22Rv1 (cell line): ENCODE measurements around the gene RAI1.
A peak's percentile ranks its signal among the peaks of the same experiment; 100 is the strongest.
"Not testable (repeated sequence)": the region's sequence is repeated elsewhere in the genome, so short reads cannot be mapped to it uniquely, and the experiment has no call there.

Experiments
- H3K27ac ChIP-seq: fragments of 450-650 bp; 2 replicates; pipeline ENCODE4 v1.5.1; 2017
- CTCF ChIP-seq: fragments of 450-650 bp; IDR thresholded peaks from 2 replicates; pipeline ENCODE4 v1.5.1; 2017; ENCODE audit warnings: mild to moderate bottlenecking
- ZFX ChIP-seq: fragments of 450-650 bp; IDR thresholded peaks from 2 replicates; pipeline ENCODE4 v1.6.1; 2017; ENCODE audit warnings: antibody characterized with exemption, borderline replicate concordance

RAI1 gene

GRCh38 chr17:17683710-17684365, 2.6 kb downstream of the RAI1 start:
- TF ChIP-seq ZFX, result no peak
- no peak for TF ChIP-seq CTCF
- H3K27ac ChIP-seq, result peak overlapping the region; percentile 85

GRCh38 chr17:17684906-17685774, 3.9 kb downstream of the RAI1 start:
- H3K27ac ChIP-seq, result peak overlapping the region; percentile 49
- TF ChIP-seq CTCF (no peak), ZFX (no peak)

DNA sequence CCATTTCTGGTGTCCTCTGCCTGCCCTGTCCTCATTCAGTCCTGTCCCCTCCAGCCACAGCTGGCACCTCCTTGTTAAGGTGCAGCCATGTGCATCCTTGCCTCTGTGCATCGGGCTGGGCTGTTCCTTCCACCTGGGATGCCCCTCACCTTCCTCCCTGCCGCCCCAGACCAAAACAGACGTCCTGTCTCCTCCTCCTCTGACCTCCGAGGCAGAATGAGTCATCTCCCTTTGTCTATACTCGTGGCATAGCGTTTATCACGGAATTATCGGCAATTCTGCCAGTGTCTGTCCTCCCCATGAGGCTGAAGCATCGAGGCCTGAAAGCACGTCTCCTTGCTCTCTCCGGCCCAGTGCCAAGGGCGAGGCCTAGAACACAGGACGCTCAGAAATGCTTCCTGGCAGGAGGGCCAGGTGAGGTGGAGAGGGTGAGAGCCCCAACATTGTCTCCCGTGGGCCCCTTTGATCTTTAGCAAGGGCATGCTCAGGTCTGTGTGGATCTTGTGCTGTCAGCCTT, 4.6 kb downstream of the RAI1 start:
- TF ChIP-seq CTCF, result no peak
- TF ChIP-seq ZFX, result no peak
- H3K27ac ChIP-seq, result peak overlapping the region; percentile 49

- no peak for TF ChIP-seq ZFX
- no peak overlapping the region for H3K27ac ChIP-seq
These were observed 8.1 kb downstream of the RAI1 start for GRCh38 chr17:17689312-17689711.

GRCh38 chr17:17690233-17690632, 9.0 kb downstream of the RAI1 start:
- H3K27ac ChIP-seq, result not testable (repeated sequence)

DNA sequence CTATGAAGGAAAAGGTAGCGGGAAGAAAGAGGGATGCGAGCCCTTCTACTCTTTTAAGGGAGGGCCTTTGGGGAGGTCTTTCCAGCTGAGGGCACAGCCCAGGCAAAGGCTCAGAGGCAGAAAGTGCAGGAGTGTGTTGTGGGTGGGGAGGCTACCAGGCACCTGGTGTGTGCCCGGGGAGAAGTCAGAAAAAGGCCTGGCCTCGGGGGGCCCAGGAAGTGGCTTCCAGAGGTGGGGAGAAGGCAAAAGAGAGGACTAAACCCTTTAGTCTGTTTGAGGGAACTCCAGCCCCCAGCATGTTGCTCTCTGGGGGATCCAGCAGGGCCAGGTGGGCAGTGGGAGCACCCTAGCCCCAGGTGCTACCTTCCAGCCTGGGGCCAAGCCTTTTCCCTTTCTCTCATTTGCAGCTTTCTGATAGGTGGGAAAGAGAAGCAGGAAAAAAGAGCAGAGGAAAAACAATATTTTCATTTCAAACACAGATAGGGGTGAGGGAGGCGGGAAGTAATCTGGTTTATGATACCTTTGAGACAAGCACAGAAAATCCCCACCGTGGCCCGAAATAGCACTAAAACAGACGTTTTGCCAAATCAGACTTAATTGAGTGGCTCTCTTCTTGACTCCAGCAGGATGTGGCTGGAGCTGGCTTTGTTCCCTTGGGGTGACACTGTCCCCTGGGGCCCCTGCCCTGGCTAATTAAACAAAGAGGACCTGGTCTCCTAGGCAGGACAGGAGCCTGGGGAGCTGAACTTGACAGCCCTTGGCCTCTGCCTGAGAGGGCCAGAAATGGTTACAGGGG, 10.4 kb downstream of the RAI1 start:
- TF ChIP-seq ZFX (no peak), CTCF (no peak)
- H3K27ac ChIP-seq, result 0 out of 2 replicates have a peak overlapping the region, but pooled peaks have one; percentile 17

DNA sequence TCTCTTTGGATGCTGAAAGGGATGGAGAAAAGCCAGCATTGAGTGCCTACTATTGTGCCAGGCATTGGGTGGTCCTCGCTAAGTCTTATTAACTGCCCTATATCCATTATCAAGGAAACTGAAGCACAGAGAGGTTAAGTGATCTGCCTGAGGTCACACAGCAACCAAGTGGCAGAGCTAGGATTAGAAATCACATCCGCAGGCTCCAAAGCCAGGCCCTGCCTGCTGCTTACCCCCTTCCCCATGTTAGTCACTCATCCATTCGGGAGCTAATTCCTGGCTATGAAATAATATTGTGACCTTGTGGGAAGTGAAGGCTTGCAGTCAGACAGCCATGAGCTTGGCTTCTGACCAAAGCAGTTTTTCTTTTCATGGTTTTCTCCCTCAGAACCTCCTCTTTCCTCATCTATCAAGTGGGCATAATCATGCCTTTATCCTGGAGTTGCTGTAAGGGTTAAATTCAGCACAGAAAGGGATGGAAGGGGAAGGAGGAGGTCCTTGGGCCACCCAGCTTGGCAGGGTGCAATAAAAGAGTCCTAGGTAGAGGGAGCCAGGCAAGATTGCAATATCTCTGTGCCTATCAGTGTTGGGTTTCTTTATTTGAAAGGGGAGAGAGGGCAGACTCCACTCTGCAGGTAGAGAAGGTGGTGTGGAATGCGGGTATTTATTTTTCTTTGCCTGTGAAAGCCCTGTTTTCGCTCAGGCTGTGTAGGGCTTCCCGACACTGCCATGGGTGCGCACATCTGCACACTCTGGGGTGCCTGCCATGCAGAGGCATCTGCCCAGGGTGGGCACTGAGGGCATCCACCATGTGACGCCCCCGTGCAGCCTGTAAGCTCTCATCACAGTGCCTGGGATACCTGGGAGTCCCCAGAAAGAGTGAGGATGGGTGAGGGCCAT, 11.3 kb downstream of the RAI1 start:
- H3K27ac ChIP-seq, result peak overlapping the region; percentile 97
- TF ChIP-seq CTCF, result no peak
- no peak for TF ChIP-seq ZFX
